ENCODE data around the gene CCDC137.

The CCDC137 gene

GRCh38 chr17:81711814-81712467, 45.4 kb downstream of the CCDC137 start, which contains the start of gene SLC25A10 (continued):
- TF ChIP-seq, protein P1, sequence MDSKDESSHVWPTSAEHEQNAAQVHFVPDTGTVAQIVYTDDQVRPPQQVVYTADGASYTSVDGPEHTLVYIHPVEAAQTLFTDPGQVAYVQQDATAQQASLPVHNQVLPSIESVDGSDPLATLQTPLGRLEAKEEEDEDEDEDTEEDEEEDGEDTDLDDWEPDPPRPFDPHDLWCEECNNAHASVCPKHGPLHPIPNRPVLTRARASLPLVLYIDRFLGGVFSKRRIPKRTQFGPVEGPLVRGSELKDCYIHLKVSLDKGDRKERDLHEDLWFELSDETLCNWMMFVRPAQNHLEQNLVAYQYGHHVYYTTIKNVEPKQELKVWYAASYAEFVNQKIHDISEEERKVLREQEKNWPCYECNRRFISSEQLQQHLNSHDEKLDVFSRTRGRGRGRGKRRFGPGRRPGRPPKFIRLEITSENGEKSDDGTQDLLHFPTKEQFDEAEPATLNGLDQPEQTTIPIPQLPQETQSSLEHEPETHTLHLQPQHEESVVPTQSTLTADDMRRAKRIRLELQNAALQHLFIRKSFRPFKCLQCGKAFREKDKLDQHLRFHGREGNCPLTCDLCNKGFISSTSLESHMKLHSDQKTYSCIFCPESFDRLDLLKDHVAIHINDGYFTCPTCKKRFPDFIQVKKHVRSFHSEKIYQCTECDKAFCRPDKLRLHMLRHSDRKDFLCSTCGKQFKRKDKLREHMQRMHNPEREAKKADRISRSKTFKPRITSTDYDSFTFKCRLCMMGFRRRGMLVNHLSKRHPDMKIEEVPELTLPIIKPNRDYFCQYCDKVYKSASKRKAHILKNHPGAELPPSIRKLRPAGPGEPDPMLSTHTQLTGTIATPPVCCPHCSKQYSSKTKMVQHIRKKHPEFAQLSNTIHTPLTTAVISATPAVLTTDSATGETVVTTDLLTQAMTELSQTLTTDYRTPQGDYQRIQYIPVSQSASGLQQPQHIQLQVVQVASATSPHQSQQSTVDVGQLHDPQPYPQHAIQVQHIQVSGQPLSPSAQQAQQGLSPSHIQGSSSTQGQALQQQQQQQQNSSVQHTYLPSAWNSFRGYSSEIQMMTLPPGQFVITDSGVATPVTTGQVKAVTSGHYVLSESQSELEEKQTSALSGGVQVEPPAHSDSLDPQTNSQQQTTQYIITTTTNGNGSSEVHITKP (tag by site-specific recombination; IDR thresholded peaks at IDR 0.05) = no peak
- TF ChIP-seq, protein P2, sequence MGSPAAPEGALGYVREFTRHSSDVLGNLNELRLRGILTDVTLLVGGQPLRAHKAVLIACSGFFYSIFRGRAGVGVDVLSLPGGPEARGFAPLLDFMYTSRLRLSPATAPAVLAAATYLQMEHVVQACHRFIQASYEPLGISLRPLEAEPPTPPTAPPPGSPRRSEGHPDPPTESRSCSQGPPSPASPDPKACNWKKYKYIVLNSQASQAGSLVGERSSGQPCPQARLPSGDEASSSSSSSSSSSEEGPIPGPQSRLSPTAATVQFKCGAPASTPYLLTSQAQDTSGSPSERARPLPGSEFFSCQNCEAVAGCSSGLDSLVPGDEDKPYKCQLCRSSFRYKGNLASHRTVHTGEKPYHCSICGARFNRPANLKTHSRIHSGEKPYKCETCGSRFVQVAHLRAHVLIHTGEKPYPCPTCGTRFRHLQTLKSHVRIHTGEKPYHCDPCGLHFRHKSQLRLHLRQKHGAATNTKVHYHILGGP (tag by site-specific recombination; IDR thresholded peaks at IDR 0.05) = no peak
- TF ChIP-seq ZNF10 (tag by site-specific recombination; IDR thresholded peaks at IDR 0.05) (peak; percentile 45; the same call in 1 of the 2 replicates), ZNF214 (tag by site-specific recombination; IDR thresholded peaks at IDR 0.05; ENCODE audit: borderline replicate concordance) (no peak), ZNF221 (tag by site-specific recombination; IDR thresholded peaks at IDR 0.05; ENCODE audit: borderline replicate concordance) (no peak), ZNF324 (tag by site-specific recombination; IDR thresholded peaks at IDR 0.05) (no peak), ZBTB8A (tag by site-specific recombination; IDR thresholded peaks at IDR 0.05) (peak; percentile 54; the same call in 1 of the 2 replicates), ZSCAN30 (tag by site-specific recombination; IDR thresholded peaks at IDR 0.05) (peak; percentile 87), ATF2 (tag by site-specific recombination; IDR thresholded peaks at IDR 0.05; ENCODE audit: low read depth) (no peak), ZNF529 (tag by site-specific recombination; IDR thresholded peaks at IDR 0.05; ENCODE audit: insufficient replicate concordance) (no peak), ZNF433 (tag by site-specific recombination; IDR thresholded peaks at IDR 0.05; ENCODE audit: low read depth) (no peak), ZNF658 (tag by site-specific recombination; IDR thresholded peaks at IDR 0.05) (no peak), SETDB1 (IDR thresholded peaks at IDR 0.05; ENCODE audit: insufficient read length, low read length) (no peak), SP2 (tag by site-specific recombination; IDR thresholded peaks at IDR 0.05) (no peak), ZNF549 (tag by site-specific recombination; IDR thresholded peaks at IDR 0.05) (no peak), ZNF837 (tag by site-specific recombination; IDR thresholded peaks at IDR 0.05) (no peak), ZNF747 (tag by site-specific recombination; IDR thresholded peaks at IDR 0.05) (no peak), ZNF596 (tag by site-specific recombination; IDR thresholded peaks at IDR 0.05) (peak; percentile 44; the same call in 1 of the 2 replicates), ZNF558 (tag by site-specific recombination; IDR thresholded peaks at IDR 0.05) (no peak), ZXDB (tag by site-specific recombination; IDR thresholded peaks at IDR 0.05) (peak; percentile 75; the same call in 1 of the 2 replicates), IKZF3 (tag by site-specific recombination; IDR thresholded peaks at IDR 0.05) (peak; percentile 55; the same call in 1 of the 2 replicates), ZNF362 (tag by site-specific recombination; IDR thresholded peaks at IDR 0.05) (no peak; the same call in 1 of the 2 replicates), ZSCAN4 (tag by site-specific recombination; IDR thresholded peaks at IDR 0.05) (0 out of 2 replicates have a peak, but pooled peaks have one; percentile 5), TCF7L2 (IDR thresholded peaks at IDR 0.05; ENCODE audit: borderline replicate concordance, low read depth, low read length) (peak; percentile 95), ZBTB1 (tag by site-specific recombination; IDR thresholded peaks at IDR 0.05) (no peak), BCL11A (tag by site-specific recombination; IDR thresholded peaks at IDR 0.05; ENCODE audit: low read depth) (peak; percentile 91; the same call in 1 of the 2 replicates), KLF7 (tag by site-specific recombination; IDR thresholded peaks at IDR 0.05; ENCODE audit: borderline replicate concordance) (no peak; the same call in 1 of the 2 replicates)
- TF ChIP-seq, protein P3, sequence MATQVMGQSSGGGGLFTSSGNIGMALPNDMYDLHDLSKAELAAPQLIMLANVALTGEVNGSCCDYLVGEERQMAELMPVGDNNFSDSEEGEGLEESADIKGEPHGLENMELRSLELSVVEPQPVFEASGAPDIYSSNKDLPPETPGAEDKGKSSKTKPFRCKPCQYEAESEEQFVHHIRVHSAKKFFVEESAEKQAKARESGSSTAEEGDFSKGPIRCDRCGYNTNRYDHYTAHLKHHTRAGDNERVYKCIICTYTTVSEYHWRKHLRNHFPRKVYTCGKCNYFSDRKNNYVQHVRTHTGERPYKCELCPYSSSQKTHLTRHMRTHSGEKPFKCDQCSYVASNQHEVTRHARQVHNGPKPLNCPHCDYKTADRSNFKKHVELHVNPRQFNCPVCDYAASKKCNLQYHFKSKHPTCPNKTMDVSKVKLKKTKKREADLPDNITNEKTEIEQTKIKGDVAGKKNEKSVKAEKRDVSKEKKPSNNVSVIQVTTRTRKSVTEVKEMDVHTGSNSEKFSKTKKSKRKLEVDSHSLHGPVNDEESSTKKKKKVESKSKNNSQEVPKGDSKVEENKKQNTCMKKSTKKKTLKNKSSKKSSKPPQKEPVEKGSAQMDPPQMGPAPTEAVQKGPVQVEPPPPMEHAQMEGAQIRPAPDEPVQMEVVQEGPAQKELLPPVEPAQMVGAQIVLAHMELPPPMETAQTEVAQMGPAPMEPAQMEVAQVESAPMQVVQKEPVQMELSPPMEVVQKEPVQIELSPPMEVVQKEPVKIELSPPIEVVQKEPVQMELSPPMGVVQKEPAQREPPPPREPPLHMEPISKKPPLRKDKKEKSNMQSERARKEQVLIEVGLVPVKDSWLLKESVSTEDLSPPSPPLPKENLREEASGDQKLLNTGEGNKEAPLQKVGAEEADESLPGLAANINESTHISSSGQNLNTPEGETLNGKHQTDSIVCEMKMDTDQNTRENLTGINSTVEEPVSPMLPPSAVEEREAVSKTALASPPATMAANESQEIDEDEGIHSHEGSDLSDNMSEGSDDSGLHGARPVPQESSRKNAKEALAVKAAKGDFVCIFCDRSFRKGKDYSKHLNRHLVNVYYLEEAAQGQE (tag by site-specific recombination; IDR thresholded peaks at IDR 0.05) = no peak

Data from HEK293 (cell line).